IPS-11a (cell line): Measurements from ENCODE around the gene PON3.

Experiments
- H3K4me3 ChIP-seq: one replicate; pipeline ENCODE4 v1.5.1; 2013; ENCODE audit warnings: low read depth, low read length, control low read depth

The PON3 gene

GRCh38 chr7:95342642-95343307 is 53.4 kb downstream of the PON3 start:
- no peak overlapping the region for H3K4me3 ChIP-seq

GRCh38 chr7:95342029-95342428 is 54.1 kb downstream of the PON3 start:
- no peak overlapping the region for H3K4me3 ChIP-seq

- no peak overlapping the region for H3K4me3 ChIP-seq
Measured at GRCh38 chr7:95340491-95340890, 55.7 kb downstream of the PON3 start.

- no peak overlapping the region for H3K4me3 ChIP-seq
Measured at GRCh38 chr7:95338832-95339231, 57.3 kb downstream of the PON3 start.

GRCh38 chr7:95335093-95335492 is 61.1 kb downstream of the PON3 start:
- no peak overlapping the region for H3K4me3 ChIP-seq

GRCh38 chr7:95334447-95334846 is 61.7 kb downstream of the PON3 start:
- no peak overlapping the region for H3K4me3 ChIP-seq

GRCh38 chr7:95330961-95331337 is 65.2 kb downstream of the PON3 start:
- H3K4me3 ChIP-seq = no peak overlapping the region

GRCh38 chr7:95330204-95330960 is 65.8 kb downstream of the PON3 start:
- H3K4me3 ChIP-seq = no peak overlapping the region

- no peak overlapping the region for H3K4me3 ChIP-seq
Measured at GRCh38 chr7:95327356-95327755, 68.8 kb downstream of the PON3 start.

GRCh38 chr7:95324431-95324830 is 71.7 kb downstream of the PON3 start, which contains the start of gene PON1:
Gene PON1, minus strand, starts transcription at chr7:95324532. Its CDS starts 57 bp downstream, at chr7:95324475.
- peak within 1 kb of the TSS; percentile 6 for H3K4me3 ChIP-seq

GRCh38 chr7:95323410-95324129 is 72.6 kb downstream of the PON3 start:
- no peak overlapping the region for H3K4me3 ChIP-seq

GRCh38 chr7:95322854-95323253 is 73.3 kb downstream of the PON3 start:
- H3K4me3 ChIP-seq = no peak overlapping the region

- H3K4me3 ChIP-seq = no peak overlapping the region
Measured at GRCh38 chr7:95322396-95322795, 73.8 kb downstream of the PON3 start.

GRCh38 chr7:95321720-95322119 is 74.5 kb downstream of the PON3 start:
- H3K4me3 ChIP-seq = no peak overlapping the region

GRCh38 chr7:95320651-95321050 is 75.5 kb downstream of the PON3 start:
- H3K4me3 ChIP-seq = no peak overlapping the region

GRCh38 chr7:95319570-95319969 is 76.6 kb downstream of the PON3 start:
- H3K4me3 ChIP-seq = no peak overlapping the region

- H3K4me3 ChIP-seq = no peak overlapping the region
Measured at GRCh38 chr7:95318501-95319100, 77.6 kb downstream of the PON3 start.

- H3K4me3 ChIP-seq = no peak overlapping the region
Measured at GRCh38 chr7:95317966-95318365, 78.2 kb downstream of the PON3 start.

GRCh38 chr7:95317546-95317945 is 78.6 kb downstream of the PON3 start:
- no peak overlapping the region for H3K4me3 ChIP-seq

GRCh38 chr7:95316588-95316987 is 79.6 kb downstream of the PON3 start:
- no peak overlapping the region for H3K4me3 ChIP-seq

GRCh38 chr7:95312561-95312960 is 83.6 kb downstream of the PON3 start:
- no peak overlapping the region for H3K4me3 ChIP-seq
